Fibroblast of skin of scalp (primary cell): ENCODE data around the gene SEMA4F.

Experiments
- DNase-seq: peaks from one replicate; pipeline ENCODE4 v3.0.0-alpha.2; 2013

SEMA4F gene

GRCh38 chr2:74708883-74709282 lies 54.8 kb downstream of the SEMA4F start:
- DNase-seq = peak; percentile 15

DNA sequence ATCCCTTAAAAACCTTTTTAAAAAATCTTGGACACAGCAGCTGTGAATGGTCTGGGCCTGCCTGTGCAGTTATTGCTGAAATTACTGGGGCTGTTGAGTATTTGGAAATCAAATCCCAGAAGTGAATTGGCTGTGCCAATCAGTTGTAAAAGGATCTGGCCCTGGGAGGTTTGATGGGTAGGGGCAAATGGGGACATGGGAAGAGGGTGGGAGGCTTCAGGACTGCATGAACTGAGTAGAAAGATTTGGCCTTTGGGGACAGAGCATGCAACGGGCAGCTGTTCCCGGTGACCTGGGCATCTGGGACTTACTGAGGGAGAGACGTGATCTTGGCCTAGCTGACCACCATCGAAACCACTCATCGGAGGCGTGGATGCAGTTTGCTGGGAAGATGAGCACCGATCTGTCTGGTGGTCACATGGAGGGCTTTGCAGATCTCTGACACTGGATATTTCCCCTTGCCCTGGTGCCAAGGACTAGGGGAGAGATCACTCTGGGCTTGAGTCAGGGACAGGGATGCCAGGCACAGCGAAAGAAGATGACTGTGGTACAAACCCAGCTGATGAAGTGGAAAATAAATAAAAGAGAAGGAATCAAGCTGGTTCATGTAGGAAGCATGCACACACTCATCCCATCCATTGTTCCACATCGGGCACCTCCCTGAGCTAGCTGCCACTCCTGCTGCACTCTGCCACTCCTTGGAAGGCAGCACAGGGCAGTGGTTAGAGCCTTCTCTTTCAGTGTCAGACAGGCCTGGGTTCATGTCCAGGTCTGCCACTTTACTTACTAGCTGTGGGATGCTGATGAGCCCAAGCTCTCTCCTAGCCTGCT lies 58.4 kb downstream of the SEMA4F start:
- DNase-seq = no peak

GRCh38 chr2:74714691-74715080 lies 60.6 kb downstream of the SEMA4F start:
- DNase-seq = no peak

GRCh38 chr2:74715081-74715791 lies 61.2 kb downstream of the SEMA4F start:
- peak; percentile 78 for DNase-seq

DNA sequence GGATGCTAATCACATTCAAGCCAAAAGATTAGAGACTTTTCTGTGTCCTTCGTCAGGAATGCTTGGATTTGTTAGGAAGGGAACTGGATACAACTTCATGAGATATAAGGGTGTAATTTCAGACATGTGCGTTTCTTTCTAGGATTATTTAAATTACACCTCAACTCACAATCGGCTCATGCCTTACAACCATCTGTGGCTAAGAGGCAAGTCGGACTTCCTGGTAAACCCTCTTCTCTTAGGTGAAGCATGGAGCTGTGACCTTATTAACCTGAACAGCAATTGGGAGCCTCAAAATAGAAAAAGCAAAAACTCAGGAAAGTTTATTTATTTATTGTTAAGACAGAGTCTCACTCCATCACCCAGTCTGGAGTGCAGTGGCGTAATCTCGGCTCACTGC lies 61.8 kb downstream of the SEMA4F start:
- DNase-seq = no peak

DNA sequence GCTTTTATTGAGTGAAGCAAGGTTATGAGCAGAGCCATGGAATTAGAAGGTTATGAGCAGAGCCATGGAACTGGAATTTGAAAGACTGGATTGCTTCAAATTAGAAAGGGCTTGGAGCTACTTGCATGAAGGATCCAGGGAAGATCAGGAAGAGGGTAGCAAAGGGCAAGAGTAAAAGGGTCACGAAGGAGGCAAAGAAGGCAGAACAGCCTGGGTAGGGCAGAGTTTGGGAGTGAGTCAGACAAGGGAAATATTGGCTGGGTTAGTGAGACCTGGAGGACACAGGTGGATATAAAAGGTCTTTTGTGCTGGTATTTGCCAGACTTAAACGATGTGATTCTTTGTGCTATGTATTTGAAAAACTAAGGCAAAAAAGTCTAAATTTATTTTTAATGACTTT lies 65.0 kb downstream of the SEMA4F start:
- DNase-seq = no peak

GRCh38 chr2:74721316-74721715 lies 67.3 kb downstream of the SEMA4F start:
- no peak for DNase-seq

GRCh38 chr2:74724496-74724895 lies 70.4 kb downstream of the SEMA4F start:
- DNase-seq = no peak

GRCh38 chr2:74725287-74725686 lies 71.2 kb downstream of the SEMA4F start:
- DNase-seq = no peak

DNA sequence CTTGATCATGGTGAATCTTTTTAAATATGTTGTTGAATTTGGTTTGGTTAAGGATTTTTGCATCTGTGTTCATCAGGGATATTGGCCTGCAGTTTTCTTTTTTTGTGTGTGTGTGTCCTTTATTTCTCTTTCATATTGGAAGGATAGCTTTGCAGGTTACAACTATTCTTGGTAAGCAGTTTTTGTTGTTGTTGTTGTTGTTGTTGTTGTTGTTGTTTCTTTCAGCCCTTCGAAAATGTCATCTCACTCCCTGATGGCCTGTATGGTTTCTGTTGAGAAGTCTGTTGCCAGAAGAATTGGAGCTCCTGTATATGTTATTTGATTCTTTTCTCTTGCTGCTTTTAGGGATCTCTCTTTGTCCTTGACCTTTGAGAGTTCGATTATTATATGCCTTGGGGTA lies 74.8 kb downstream of the SEMA4F start:
- no peak for DNase-seq

DNA sequence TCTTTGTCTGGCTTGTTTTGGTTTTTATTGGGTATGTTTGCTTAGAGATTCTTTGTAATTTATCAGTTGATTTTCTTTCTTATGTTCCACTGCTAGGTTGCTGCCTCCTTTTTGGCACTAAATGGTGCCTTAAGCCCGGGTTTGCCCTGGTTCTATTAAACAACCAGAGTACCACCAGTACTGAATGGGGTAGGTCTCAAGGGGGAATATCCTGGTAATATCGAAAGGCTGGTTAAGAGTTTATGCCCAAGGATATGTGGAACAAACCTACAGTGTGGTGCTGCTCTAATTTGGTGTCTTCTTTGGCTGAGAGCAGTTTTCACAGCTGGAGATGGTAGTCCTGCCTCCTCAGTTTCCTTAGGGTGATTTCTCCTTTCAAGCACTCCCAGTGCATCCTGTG lies 76.5 kb downstream of the SEMA4F start:
- no peak for DNase-seq
